Measurements from ENCODE around the gene TGM4.

Gene TGM4

GRCh38 chr3:44865272-44866035, 9.0 kb upstream of the TGM4 start:
- no peak for TF ChIP-seq CTCF (IDR thresholded peaks at IDR 0.05; ENCODE audit: poor library complexity, severe bottlenecking)
- DNase-seq (ENCODE audit: low spot score) (no peak), ATAC-seq (ENCODE audit: low read depth) (no peak)
- no peaks in the 10 kb centered on the region for H3K27me3 ChIP-seq (ENCODE audit: insufficient read depth, poor library complexity, severe bottlenecking)
- no peak overlapping the region for H3K27ac ChIP-seq (ENCODE audit: poor library complexity, severe bottlenecking)
- H3K9me3 ChIP-seq (ENCODE audit: severe bottlenecking), result no peaks in the 10 kb centered on the region
- no peak overlapping the region for H3K4me3 ChIP-seq (ENCODE audit: severe bottlenecking)
- H3K4me1 ChIP-seq (ENCODE audit: insufficient read depth, poor library complexity, severe bottlenecking), result peaks cover 6% of the 10 kb centered on the region
- H3K36me3 ChIP-seq (ENCODE audit: low read depth), result peaks cover 6% of the 10 kb centered on the region; the same call in 1 of the 2 replicates

GRCh38 chr3:44867421-44868111, 6.8 kb upstream of the TGM4 start:
- peaks cover 6% of the 10 kb centered on the region; the same call in 1 of the 2 replicates for H3K36me3 ChIP-seq (ENCODE audit: low read depth)
- no peak overlapping the region for H3K4me3 ChIP-seq (ENCODE audit: severe bottlenecking)
- no peaks in the 10 kb centered on the region for H3K27me3 ChIP-seq (ENCODE audit: insufficient read depth, poor library complexity, severe bottlenecking)
- DNase-seq (ENCODE audit: low spot score) (no peak), ATAC-seq (ENCODE audit: low read depth) (no peak)
- TF ChIP-seq CTCF (IDR thresholded peaks at IDR 0.05; ENCODE audit: poor library complexity, severe bottlenecking), result no peak
- H3K27ac ChIP-seq (ENCODE audit: poor library complexity, severe bottlenecking), result no peak overlapping the region
- no peaks in the 10 kb centered on the region for H3K9me3 ChIP-seq (ENCODE audit: severe bottlenecking)
- peaks cover 4% of the 10 kb centered on the region for H3K4me1 ChIP-seq (ENCODE audit: insufficient read depth, poor library complexity, severe bottlenecking)

GRCh38 chr3:44870375-44871061, 3.9 kb upstream of the TGM4 start:
- DNase-seq (ENCODE audit: low spot score) (no peak), ATAC-seq (ENCODE audit: low read depth) (no peak)
- Histone ChIP-seq H3K4me1 (ENCODE audit: insufficient read depth, poor library complexity, severe bottlenecking) (no peaks in the 10 kb centered on the region), H3K27ac (ENCODE audit: poor library complexity, severe bottlenecking) (no peak overlapping the region), H3K36me3 (ENCODE audit: low read depth) (no peaks in the 10 kb centered on the region), H3K4me3 (ENCODE audit: severe bottlenecking) (no peak overlapping the region), H3K9me3 (ENCODE audit: severe bottlenecking) (no peaks in the 10 kb centered on the region), H3K27me3 (ENCODE audit: insufficient read depth, poor library complexity, severe bottlenecking) (no peaks in the 10 kb centered on the region)
- TF ChIP-seq CTCF (IDR thresholded peaks at IDR 0.05; ENCODE audit: poor library complexity, severe bottlenecking), result no peak

- Histone ChIP-seq H3K27ac (ENCODE audit: poor library complexity, severe bottlenecking) (no peak overlapping the region), H3K27me3 (ENCODE audit: insufficient read depth, poor library complexity, severe bottlenecking) (no peaks in the 10 kb centered on the region), H3K4me3 (ENCODE audit: severe bottlenecking) (no peak overlapping the region), H3K36me3 (ENCODE audit: low read depth) (no peaks in the 10 kb centered on the region), H3K4me1 (ENCODE audit: insufficient read depth, poor library complexity, severe bottlenecking) (no peaks in the 10 kb centered on the region), H3K9me3 (ENCODE audit: severe bottlenecking) (no peaks in the 10 kb centered on the region)
- no peak for TF ChIP-seq CTCF (IDR thresholded peaks at IDR 0.05; ENCODE audit: poor library complexity, severe bottlenecking)
- no peak for ATAC-seq (ENCODE audit: low read depth)
- no peak for DNase-seq (ENCODE audit: low spot score)
Measured at GRCh38 chr3:44875596-44875995, 1.2 kb downstream of the TGM4 start.
